Measurements from ENCODE around the gene CCT7. TPM values are rescaled to one million over a fixed set of nuclear protein-coding genes. Genes with fewer than 3 reads are reported as not detected.

CCT7 gene
- polyA plus RNA-seq, 1 donor from 2014 or later = 310 TPM

DNA sequence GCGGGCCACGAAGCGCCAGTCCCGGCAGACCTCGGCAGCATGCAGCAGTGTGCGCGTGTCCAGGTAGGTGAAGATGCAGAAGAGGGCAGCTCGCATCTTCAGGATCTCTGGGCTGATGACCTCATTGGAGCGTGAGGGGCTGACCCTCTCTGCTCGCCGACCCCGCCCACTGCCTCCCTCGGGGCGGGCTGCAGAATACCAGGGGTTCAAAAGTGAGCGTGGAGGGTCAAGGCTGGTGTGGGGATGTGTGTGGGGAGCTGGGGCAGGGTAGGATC, 30.2 kb downstream of the CCT7 start:
- H3K9ac ChIP-seq (ENCODE audit: low read length) = no peak overlapping the region
- H3K36me3 ChIP-seq (ENCODE audit: insufficient read depth, low read length) = no peaks in the 10 kb centered on the region
- no peak for TF ChIP-seq POLR2AphosphoS5 (IDR thresholded peaks at IDR 0.05)
- TF ChIP-seq, protein P1, sequence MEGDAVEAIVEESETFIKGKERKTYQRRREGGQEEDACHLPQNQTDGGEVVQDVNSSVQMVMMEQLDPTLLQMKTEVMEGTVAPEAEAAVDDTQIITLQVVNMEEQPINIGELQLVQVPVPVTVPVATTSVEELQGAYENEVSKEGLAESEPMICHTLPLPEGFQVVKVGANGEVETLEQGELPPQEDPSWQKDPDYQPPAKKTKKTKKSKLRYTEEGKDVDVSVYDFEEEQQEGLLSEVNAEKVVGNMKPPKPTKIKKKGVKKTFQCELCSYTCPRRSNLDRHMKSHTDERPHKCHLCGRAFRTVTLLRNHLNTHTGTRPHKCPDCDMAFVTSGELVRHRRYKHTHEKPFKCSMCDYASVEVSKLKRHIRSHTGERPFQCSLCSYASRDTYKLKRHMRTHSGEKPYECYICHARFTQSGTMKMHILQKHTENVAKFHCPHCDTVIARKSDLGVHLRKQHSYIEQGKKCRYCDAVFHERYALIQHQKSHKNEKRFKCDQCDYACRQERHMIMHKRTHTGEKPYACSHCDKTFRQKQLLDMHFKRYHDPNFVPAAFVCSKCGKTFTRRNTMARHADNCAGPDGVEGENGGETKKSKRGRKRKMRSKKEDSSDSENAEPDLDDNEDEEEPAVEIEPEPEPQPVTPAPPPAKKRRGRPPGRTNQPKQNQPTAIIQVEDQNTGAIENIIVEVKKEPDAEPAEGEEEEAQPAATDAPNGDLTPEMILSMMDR (IDR thresholded peaks at IDR 0.05; ENCODE audit: poor library complexity, severe bottlenecking) = no peak
- no peak for TF ChIP-seq EZH2 (IDR thresholded peaks at IDR 0.05; ENCODE audit: borderline replicate concordance, insufficient read depth, low read length, poor library complexity, severe bottlenecking)
- TF ChIP-seq, protein P2, sequence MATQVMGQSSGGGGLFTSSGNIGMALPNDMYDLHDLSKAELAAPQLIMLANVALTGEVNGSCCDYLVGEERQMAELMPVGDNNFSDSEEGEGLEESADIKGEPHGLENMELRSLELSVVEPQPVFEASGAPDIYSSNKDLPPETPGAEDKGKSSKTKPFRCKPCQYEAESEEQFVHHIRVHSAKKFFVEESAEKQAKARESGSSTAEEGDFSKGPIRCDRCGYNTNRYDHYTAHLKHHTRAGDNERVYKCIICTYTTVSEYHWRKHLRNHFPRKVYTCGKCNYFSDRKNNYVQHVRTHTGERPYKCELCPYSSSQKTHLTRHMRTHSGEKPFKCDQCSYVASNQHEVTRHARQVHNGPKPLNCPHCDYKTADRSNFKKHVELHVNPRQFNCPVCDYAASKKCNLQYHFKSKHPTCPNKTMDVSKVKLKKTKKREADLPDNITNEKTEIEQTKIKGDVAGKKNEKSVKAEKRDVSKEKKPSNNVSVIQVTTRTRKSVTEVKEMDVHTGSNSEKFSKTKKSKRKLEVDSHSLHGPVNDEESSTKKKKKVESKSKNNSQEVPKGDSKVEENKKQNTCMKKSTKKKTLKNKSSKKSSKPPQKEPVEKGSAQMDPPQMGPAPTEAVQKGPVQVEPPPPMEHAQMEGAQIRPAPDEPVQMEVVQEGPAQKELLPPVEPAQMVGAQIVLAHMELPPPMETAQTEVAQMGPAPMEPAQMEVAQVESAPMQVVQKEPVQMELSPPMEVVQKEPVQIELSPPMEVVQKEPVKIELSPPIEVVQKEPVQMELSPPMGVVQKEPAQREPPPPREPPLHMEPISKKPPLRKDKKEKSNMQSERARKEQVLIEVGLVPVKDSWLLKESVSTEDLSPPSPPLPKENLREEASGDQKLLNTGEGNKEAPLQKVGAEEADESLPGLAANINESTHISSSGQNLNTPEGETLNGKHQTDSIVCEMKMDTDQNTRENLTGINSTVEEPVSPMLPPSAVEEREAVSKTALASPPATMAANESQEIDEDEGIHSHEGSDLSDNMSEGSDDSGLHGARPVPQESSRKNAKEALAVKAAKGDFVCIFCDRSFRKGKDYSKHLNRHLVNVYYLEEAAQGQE (IDR thresholded peaks at IDR 0.05; ENCODE audit: borderline replicate concordance) = no peak
- no peak for TF ChIP-seq SMC3 (conservative IDR thresholded peaks at IDR 0.05; ENCODE audit: poor library complexity)
- no peak for TF ChIP-seq MXI1 (conservative IDR thresholded peaks at IDR 0.05; ENCODE audit: poor library complexity, severe bottlenecking)
- no peak for TF ChIP-seq TAF1 (IDR thresholded peaks at IDR 0.05; ENCODE audit: low read depth)
- no peak for TF ChIP-seq EP300 (conservative IDR thresholded peaks at IDR 0.05; ENCODE audit: poor library complexity, severe bottlenecking)
- TF ChIP-seq RAD21 (conservative IDR thresholded peaks at IDR 0.05) = no peak

DNA sequence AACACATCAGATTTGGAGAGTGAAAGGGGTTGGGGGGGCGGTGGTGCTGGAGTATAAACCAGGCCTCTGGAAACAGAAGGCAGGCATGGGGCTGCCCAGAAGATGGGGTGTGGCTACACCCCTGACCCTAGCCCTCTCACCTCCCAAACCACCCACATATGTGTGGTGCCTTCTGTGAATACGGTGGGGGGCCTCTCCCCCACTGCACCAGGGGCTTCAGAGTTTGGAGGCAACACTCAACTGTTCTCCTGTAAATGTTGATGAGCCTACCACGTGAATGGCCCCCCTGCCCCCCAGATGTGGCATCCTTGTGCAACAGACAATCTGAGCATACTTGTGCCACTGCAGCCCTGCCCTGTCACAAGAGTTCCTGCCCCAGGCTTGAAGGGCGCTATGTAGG, 30.7 kb downstream of the CCT7 start:
- Histone ChIP-seq H4K20me1 (ENCODE audit: insufficient read depth) (no peaks in the 10 kb centered on the region), H3K9me3 (ENCODE audit: low read length) (no peaks in the 10 kb centered on the region), H3K79me2 (replicated peaks; ENCODE audit: insufficient read depth, low read length) (no peaks in the 10 kb centered on the region), H2AFZ (ENCODE audit: low read depth, low read length) (no peak overlapping the region), H3F3A (ENCODE audit: insufficient read depth, low read length, poor library complexity, severe bottlenecking) (no peaks in the 10 kb centered on the region), H3K27me3 (ENCODE audit: insufficient read depth, low read depth, low read length) (peaks cover 19% of the 10 kb centered on the region), H3K9ac (ENCODE audit: low read length) (no peak overlapping the region), H3K4me3 (ENCODE audit: low read length) (no peak overlapping the region), H3K9me2 (ENCODE audit: insufficient read depth, low read length) (no peaks in the 10 kb centered on the region), H3K4me2 (ENCODE audit: low read length) (no peak overlapping the region), H3K27ac (ENCODE audit: low read length) (no peak overlapping the region), H3K36me3 (ENCODE audit: insufficient read depth, low read length) (no peaks in the 10 kb centered on the region)
- TF ChIP-seq, protein P1 (IDR thresholded peaks at IDR 0.05; ENCODE audit: poor library complexity, severe bottlenecking) = no peak
- TF ChIP-seq SMC3 (conservative IDR thresholded peaks at IDR 0.05; ENCODE audit: poor library complexity) (no peak), MXI1 (conservative IDR thresholded peaks at IDR 0.05; ENCODE audit: poor library complexity, severe bottlenecking) (no peak), POLR2AphosphoS5 (IDR thresholded peaks at IDR 0.05) (no peak), EZH2 (IDR thresholded peaks at IDR 0.05; ENCODE audit: borderline replicate concordance, insufficient read depth, low read length, poor library complexity, severe bottlenecking) (no peak), RAD21 (conservative IDR thresholded peaks at IDR 0.05) (no peak), TAF1 (IDR thresholded peaks at IDR 0.05; ENCODE audit: low read depth) (no peak)
- TF ChIP-seq, protein P2 (IDR thresholded peaks at IDR 0.05; ENCODE audit: borderline replicate concordance) = no peak

More for the DNA sequence above, 30.2 kb downstream of the CCT7 start:
- H3K79me2 ChIP-seq (replicated peaks; ENCODE audit: insufficient read depth, low read length) = no peaks in the 10 kb centered on the region
- peaks cover 16% of the 10 kb centered on the region for H3K27me3 ChIP-seq (ENCODE audit: insufficient read depth, low read depth, low read length)
- H2AFZ ChIP-seq (ENCODE audit: low read depth, low read length) = no peak overlapping the region
- H3K4me2 ChIP-seq (ENCODE audit: low read length) = no peak overlapping the region
- no peaks in the 10 kb centered on the region for H3K9me3 ChIP-seq (ENCODE audit: low read length)
- H3K4me3 ChIP-seq (ENCODE audit: low read length) = no peak overlapping the region
- no peaks in the 10 kb centered on the region for H4K20me1 ChIP-seq (ENCODE audit: insufficient read depth)
- H3K9me2 ChIP-seq (ENCODE audit: insufficient read depth, low read length) = no peaks in the 10 kb centered on the region
- H3F3A ChIP-seq (ENCODE audit: insufficient read depth, low read length, poor library complexity, severe bottlenecking) = no peaks in the 10 kb centered on the region
- H3K27ac ChIP-seq (ENCODE audit: low read length) = no peak overlapping the region

All from neural cell (in vitro differentiated cells).